GM18868 (cell line): ENCODE data around the gene PGBD2.
"Not testable (repeated sequence)": the region's sequence is repeated elsewhere in the genome, so short reads cannot be mapped to it uniquely, and the experiment has no call there.

Experiments used
- ATAC-seq: cut with Tn5 transposase; IDR thresholded peaks from one replicate; pipeline ENCODE4 v1.9.1; 2021; ENCODE audit warnings: mild to moderate bottlenecking, moderate library complexity; ENCODE audit not compliant: unreplicated experiment

The PGBD2 gene

GRCh38 chr1:248924696-248925532 lies 18.9 kb downstream of the PGBD2 start:
- ATAC-seq = peak; percentile 97

- ATAC-seq = not testable (repeated sequence)
These were observed 19.8 kb downstream of the PGBD2 start for GRCh38 chr1:248925859-248926258.

DNA sequence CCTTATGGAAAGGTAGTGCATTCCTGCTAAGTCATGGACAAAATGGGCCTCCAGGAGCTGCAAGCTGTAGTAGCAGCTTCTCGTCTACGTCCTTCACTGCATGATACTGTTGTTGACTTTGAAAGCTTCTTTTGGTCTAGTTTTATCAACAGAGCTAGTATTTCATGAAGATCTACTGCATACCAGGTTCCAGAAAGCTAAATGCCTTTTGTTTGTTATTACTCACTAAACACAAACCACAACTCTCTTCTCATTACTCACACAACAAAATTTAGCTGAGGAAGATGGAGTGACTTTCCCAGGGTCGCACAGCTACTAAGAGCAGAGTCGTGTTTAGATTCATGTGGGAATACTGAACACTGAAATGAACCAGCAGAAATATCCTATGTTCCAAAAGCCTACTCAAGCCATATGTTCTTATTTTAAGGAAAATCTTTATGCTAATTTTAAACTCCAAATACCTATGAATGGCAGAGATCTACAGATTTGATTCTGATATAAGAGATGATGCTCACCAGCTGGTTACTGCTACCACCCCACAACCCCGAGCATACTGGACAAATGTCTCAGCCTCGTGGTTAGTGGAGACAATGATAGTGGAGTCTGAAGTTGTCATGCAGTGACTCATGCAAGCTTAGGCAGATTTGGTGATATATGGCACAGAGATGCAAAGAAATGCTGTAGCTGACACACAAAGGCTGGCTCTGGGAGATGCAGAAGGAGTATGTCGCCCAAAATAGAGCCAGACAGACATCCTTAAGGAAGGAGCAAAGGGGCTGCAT lies 20.6 kb downstream of the PGBD2 start:
- no peak for ATAC-seq

DNA sequence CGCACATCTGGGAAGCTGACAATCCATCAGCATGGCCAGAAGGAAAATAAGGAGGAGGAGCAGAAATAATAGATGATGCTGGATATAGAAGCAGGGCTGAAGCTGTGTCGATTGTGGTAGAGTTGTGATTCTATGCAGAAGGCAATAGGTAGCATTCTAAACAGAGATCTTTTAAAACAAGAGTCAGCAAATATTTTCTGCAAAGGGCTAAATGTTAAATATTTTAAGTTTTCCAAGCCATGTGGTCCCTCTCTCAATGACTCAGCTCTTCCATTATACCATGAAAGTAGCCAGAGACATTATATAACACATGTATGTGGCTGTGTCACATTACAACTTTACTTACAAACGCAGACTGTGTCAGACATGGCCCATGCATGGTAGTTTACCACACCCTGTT lies 21.2 kb downstream of the PGBD2 start:
- ATAC-seq = not testable (repeated sequence)

DNA sequence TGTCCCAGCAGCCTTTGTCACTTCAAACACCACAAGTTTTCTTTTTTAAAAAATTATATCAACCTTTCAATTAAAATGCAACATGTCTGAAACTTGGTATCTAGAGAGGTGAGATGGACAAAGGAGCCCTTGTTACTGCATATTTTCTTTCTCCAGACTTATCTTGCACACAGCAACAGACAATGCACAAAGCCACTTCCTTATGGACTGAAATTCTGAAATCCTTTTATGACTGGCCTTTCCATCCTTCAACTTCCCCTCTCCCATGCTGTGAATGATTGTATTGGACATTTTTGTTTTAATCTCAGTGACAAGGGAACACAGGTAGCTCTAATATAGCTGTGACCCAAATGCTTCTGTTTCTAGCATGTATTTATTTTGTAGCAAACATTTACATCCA lies 22.1 kb downstream of the PGBD2 start:
- not testable (repeated sequence) for ATAC-seq

DNA sequence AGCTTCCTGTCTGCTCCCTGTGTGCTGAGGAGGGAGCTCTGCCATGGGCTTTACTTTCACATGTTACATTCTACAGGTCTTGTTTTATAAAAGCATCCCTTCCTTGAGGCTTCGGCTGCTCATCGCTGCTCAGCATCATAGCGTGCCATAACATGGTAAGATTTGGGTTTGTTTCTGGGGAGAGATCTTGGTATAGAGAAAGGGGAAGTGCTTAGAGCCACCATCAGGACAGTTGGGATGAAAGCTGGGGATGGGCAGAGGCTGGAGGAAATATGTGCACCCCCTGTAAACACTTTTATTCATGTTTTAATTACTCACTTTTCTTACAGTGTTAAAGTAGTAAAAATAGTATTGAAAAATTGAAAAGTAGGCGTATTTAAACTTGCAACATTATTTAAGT lies 24.0 kb downstream of the PGBD2 start:
- not testable (repeated sequence) for ATAC-seq

DNA sequence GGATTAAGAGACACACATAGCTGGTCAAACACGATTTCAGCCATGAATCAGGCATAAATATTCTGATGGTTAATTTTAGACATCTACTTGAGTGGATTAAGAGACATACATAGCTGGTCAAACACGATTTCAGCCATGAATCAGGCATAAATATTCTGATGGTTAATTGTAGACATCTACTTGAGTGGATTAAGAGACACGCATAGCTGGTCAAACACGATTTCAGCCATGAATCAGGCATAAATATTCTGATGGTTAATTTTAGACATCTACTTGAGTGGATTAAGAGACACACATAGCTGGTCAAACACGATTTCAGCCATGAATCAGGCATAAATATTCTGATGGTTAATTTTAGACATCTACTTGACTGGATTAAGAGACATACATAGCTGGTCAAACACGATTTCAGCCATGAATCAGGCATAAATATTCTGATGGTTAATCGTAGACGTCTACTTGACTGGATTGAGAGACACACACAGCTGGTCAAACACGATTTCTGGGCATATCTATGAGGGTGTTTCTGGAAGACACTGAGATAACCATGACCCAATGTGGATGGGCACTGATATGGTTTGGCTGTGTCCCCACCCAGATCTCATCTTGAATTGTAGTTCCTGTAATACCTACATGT lies 32.3 kb downstream of the PGBD2 start:
- ATAC-seq = not testable (repeated sequence)

DNA sequence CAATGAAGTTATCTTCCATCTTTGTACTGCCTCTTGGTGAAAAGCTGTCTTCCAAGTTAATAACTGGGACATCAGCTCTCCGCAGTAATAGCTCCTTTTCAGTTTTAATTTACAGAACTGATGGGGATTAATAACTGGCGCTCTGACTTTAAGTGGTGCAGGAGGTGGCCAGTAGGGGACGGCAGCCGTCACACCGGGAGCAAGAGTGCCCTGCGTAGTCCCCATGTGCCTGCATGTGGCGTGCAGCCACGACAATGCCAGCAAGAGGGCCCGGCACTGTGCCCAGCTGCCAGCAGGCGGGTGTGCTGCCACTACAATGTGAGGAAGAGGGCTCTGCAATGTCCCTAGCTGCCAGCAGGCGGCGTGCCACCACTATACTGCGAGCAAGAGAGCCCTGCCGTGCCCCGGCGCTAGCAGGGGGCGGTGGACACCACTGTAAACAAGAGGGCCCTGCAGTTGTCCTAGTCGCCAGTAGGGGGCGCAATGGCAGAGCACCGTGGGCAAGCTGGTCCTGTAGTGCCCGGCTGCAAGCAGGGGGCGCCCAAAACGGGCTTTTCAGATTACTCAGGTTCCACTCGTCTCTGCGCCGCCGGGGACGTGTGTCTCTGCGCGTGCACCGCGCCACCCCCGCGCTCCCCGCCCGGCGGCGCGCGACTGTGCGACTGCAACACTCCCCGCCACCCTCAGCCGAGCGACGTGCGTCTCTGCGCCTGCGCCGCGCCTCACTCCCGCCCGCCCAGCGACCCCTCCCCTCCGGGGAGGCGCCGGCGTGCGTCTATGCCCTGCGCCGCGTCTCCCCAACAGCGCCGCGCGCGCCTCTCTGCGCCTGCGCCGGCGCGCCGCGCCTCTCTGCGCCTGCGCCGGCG lies 38.3 kb downstream of the PGBD2 start:
- ATAC-seq = not testable (repeated sequence)

GRCh38 chr1:248945000-248945423 lies 39.0 kb downstream of the PGBD2 start:
- not testable (repeated sequence) for ATAC-seq

DNA sequence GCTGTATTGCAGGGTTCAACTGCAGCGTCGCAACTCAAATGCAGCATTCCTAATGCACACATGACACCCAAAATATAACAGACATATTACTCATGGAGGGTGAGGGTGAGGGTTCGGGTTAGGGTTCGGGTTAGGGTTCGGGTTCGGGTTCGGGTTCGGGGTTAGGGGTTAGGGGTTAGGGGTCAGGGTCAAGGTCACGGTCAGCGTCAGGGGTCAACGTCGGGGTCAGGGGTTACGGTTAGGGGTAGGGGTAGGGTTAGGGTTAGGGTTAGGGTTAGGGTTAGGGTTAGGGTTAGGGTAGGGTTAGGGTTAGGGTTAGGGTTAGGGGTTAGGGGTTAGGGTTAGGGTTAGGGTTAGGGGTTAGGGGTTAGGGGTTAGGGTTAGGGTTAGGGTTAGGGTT lies 39.4 kb downstream of the PGBD2 start:
- ATAC-seq = not testable (repeated sequence)

GRCh38 chr1:248945856-248946416 lies 39.9 kb downstream of the PGBD2 start:
- not testable (repeated sequence) for ATAC-seq
